Activated naive CD8-positive, alpha-beta T cell treated with anti-CD3 and anti-CD28 coated beads for 36 hours (primary cell): Measurements from ENCODE around the gene NUDT17. TPM values are rescaled to one million over a fixed set of nuclear protein-coding genes. Genes with fewer than 3 reads are reported as not detected.

ENCODE experiments used
- DNase-seq: peaks from one replicate; pipeline ENCODE4 v3.0.0; 2021
- H3K27ac Mint-ChIP-seq: one replicate; pipeline ENCODE4 v1.8.0; 2022; ENCODE audit warnings: mild to moderate bottlenecking, moderate library complexity, mixed read lengths
- H3K27me3 Mint-ChIP-seq: one replicate; pipeline ENCODE4 v1.8.0; 2022; ENCODE audit warnings: mild to moderate bottlenecking, mixed read lengths
- H3K36me3 Mint-ChIP-seq: one replicate; pipeline ENCODE4 v1.8.0; 2021; ENCODE audit warnings: mild to moderate bottlenecking, mixed read lengths
- H3K4me1 Mint-ChIP-seq: one replicate; pipeline ENCODE4 v1.8.0; 2021; ENCODE audit warnings: mixed read lengths
- H3K4me3 Mint-ChIP-seq: one replicate; pipeline ENCODE4 v1.8.0; 2022; ENCODE audit warnings: mild to moderate bottlenecking, moderate library complexity, mixed read lengths
- H3K9me3 Mint-ChIP-seq: one replicate; pipeline ENCODE4 v1.8.0; 2022; ENCODE audit warnings: mixed read lengths
- total RNA-seq, 2 experiments: library from RNA; stranded (reverse); gene quantifications; one replicate each; pipeline ENCODE4 v1.2.3, GENCODE V29; 2021

Gene NUDT17
- total RNA-seq, 2 experiments from 2014 or later, result 3.6 to 3.8 TPM

- Mint-ChIP-seq H3K4me1 (peaks cover 4% of the 10 kb centered on the region), H3K27ac (no peak overlapping the region), H3K4me3 (no peak overlapping the region), H3K9me3 (no peaks in the 10 kb centered on the region), H3K27me3 (peaks cover 3% of the 10 kb centered on the region), H3K36me3 (no peaks in the 10 kb centered on the region)
- DNase-seq, result no peak
Measured at GRCh38 chr1:145863282-145864018, 18.0 kb downstream of the NUDT17 start.

- H3K27ac Mint-ChIP-seq, result no peak overlapping the region
- H3K4me1 Mint-ChIP-seq, result peaks cover 10% of the 10 kb centered on the region
- H3K9me3 Mint-ChIP-seq, result no peaks in the 10 kb centered on the region
- no peak overlapping the region for H3K4me3 Mint-ChIP-seq
- DNase-seq, result no peak
- H3K36me3 Mint-ChIP-seq, result no peaks in the 10 kb centered on the region
- peaks cover 3% of the 10 kb centered on the region for H3K27me3 Mint-ChIP-seq
Measured at GRCh38 chr1:145868232-145868631, 22.8 kb downstream of the NUDT17 start.

DNA sequence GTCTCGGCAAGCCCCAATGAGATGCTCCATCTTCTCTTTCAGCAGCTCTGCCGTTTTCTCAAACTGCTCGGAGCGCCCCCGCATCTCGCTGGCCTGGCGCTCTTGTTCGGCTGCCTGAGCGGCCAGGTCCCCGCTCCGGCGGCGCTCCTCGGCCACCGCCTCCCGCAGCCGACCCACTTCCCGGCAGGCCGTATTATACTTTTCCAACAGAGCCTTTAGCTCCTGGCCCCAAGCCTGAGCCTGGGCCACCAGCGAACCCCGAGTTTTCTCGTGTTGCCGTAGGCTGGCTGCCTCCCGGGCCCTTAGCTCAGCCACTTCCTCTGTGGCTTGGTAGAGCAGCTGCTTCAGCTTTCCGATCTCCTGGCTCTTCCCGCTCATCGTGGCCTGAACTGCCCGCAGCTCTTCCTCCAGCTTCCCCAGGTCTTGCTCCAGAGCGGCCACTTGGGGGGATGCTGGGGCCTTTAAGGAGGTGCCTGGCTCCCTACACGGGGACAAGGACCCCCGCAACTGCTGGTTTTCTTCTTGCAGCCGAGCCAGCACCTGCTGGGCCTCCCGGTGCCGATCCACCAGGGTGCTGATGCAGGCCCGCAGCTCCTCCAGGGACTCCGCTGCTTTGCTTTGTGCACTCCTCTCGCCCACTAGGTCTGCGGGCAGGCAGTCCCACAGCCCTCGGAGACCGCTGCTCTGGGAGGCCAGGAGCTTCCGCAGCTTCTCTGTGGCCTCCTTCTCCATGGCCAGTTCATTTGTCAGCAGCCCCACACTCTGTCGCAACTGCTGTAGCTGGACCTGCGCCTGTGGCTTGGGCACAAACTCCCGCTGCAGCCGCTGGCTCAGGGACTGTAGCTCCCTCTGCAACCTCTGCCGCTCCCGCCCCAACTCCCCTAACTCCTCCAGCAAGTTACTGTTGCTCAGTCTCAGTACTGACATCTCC is 26.8 kb downstream of the NUDT17 start:
- Mint-ChIP-seq H3K4me1 (peaks cover 10% of the 10 kb centered on the region), H3K9me3 (no peaks in the 10 kb centered on the region), H3K27ac (peak overlapping the region; percentile 39)

GRCh38 chr1:145874646-145875045 is 29.2 kb downstream of the NUDT17 start:
- Mint-ChIP-seq H3K4me3 (no peak overlapping the region), H3K27me3 (peaks cover 3% of the 10 kb centered on the region), H3K4me1 (peaks cover 10% of the 10 kb centered on the region), H3K36me3 (no peaks in the 10 kb centered on the region), H3K9me3 (no peaks in the 10 kb centered on the region), H3K27ac (no peak overlapping the region)
- DNase-seq, result no peak

More for the DNA sequence above, 26.8 kb downstream of the NUDT17 start:
- peak; percentile 43 for DNase-seq
- Mint-ChIP-seq H3K36me3 (no peaks in the 10 kb centered on the region), H3K4me3 (peak overlapping the region; percentile 75), H3K27me3 (peaks cover 3% of the 10 kb centered on the region)

DNA sequence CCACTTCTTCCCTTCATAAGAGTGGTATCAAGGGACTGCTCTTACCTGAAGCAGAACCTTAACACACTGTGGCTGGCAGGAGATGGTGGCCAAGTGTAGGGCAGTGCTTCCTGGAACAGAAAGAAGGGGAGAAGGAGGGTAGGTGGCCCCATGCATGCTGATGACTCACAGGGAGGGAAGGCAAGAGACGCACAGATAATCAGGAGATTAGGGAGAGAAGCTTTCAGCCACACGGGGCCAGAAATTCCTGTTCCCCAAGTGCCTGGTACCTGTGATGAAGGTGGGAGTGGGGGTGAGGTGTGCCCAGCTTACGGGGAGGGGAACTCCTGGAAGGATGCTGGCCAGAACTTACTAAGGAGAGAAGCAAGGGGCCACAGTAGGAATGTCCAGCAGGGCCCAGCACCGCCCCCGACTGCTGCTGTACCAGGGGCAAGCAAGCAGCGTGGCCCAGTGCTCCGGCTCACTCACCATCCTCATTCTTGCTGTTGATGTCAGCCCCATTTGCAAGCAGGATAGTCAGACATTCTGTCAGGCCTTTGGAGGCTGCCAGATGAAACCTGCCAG is 32.6 kb downstream of the NUDT17 start:
- Mint-ChIP-seq H3K27me3 (peaks cover 7% of the 10 kb centered on the region), H3K36me3 (no peaks in the 10 kb centered on the region), H3K4me3 (no peak overlapping the region), H3K27ac (no peak overlapping the region), H3K9me3 (no peaks in the 10 kb centered on the region), H3K4me1 (peaks cover 2% of the 10 kb centered on the region)
- no peak for DNase-seq

DNA sequence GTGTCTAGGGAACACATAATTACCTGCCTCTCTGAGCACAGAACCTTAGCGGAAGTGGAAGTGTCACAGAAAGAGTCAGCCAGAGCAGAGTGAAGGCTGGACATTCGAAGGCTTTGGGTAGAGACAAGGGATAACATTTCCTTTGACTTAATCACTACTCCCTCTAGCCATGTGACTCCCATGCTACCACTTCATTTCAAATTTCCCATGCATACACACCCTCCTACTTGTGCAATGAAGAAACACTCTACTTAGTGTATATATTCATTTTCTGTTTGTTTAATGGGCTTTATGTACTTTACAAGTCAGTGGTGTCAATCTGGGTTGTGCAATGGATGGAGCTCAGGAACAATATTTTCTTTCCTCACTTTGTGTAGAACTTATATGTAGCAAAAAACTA is 33.3 kb downstream of the NUDT17 start:
- Mint-ChIP-seq H3K9me3 (no peaks in the 10 kb centered on the region), H3K4me3 (no peak overlapping the region), H3K4me1 (peaks cover 2% of the 10 kb centered on the region), H3K27ac (no peak overlapping the region), H3K27me3 (peaks cover 12% of the 10 kb centered on the region), H3K36me3 (no peaks in the 10 kb centered on the region)
- no peak for DNase-seq

DNA sequence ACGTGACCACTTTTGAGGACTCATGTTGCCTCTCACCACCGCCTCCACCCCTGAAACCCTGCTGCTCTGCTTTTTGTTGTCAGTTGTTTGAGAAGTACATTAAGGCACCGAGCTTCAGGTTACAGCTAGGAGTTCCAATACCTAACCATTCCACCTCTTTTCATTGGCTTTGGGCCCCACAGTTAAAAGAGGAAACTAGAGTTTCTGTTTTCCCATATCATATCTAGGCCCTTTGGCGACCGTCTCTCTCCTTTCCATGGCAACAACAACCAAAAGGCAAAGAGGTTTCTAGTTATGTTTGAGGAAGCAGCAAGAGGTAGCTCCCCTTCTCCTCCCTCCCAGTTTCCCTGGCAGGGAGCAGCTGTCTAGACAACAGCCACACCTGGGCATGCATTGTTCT is 34.3 kb downstream of the NUDT17 start:
- peaks cover 2% of the 10 kb centered on the region for H3K4me1 Mint-ChIP-seq
- H3K27me3 Mint-ChIP-seq, result peaks cover 23% of the 10 kb centered on the region
- H3K9me3 Mint-ChIP-seq, result no peaks in the 10 kb centered on the region
- no peak overlapping the region for H3K27ac Mint-ChIP-seq
- DNase-seq, result no peak
- no peaks in the 10 kb centered on the region for H3K36me3 Mint-ChIP-seq
- no peak overlapping the region for H3K4me3 Mint-ChIP-seq

- Mint-ChIP-seq H3K4me1 (peaks cover 16% of the 10 kb centered on the region), H3K36me3 (no peaks in the 10 kb centered on the region), H3K27ac (no peak overlapping the region), H3K27me3 (peaks cover 26% of the 10 kb centered on the region), H3K4me3 (peak overlapping the region; percentile 80), H3K9me3 (no peaks in the 10 kb centered on the region)
- DNase-seq, result no peak
Measured at GRCh38 chr1:145884675-145885074, 39.2 kb downstream of the NUDT17 start.

- Mint-ChIP-seq H3K27ac (no peak within 1 kb of the TSS), H3K27me3 (peaks cover 26% of the 10 kb centered on the region), H3K36me3 (no peaks in the 10 kb centered on the region), H3K9me3 (no peaks in the 10 kb centered on the region), H3K4me3 (peak within 1 kb of the TSS; percentile 80), H3K4me1 (peaks cover 14% of the 10 kb centered on the region)
- peak; percentile 88 for DNase-seq
Measured at GRCh38 chr1:145885738-145886287, 40.4 kb downstream of the NUDT17 start, which contains the start of gene ANKRD35. TSS of gene ANKRD35 (minus strand) at chr1:145885866. CDS start at chr1:145885758, 108 bp downstream.

DNA sequence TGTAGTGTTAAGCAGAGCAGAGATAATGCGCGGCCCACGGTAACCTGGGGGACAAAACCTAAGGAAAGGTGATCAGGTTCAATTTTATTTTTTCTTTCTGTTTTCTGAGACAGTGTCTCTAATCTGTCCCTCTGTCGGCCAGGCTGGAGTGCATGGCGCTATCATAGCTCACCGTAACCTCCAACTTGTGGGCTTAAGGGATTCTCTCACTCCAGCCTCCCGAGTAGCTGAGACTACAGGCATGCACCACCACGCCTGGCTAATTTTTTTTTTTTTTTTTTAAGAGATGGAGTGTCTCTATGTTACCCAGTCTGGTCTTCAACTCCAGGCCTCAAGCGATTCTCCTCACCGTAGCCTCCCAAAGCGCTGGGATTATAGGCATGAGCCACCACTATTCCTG is 41.0 kb downstream of the NUDT17 start:
- no peak for DNase-seq
- Mint-ChIP-seq H3K4me1 (peaks cover 14% of the 10 kb centered on the region), H3K9me3 (no peaks in the 10 kb centered on the region), H3K27ac (no peak overlapping the region), H3K36me3 (no peaks in the 10 kb centered on the region), H3K4me3 (peak overlapping the region; percentile 80), H3K27me3 (peaks cover 26% of the 10 kb centered on the region)

- Mint-ChIP-seq H3K4me3 (peak overlapping the region; percentile 34), H3K9me3 (no peaks in the 10 kb centered on the region), H3K4me1 (peaks cover 14% of the 10 kb centered on the region), H3K27ac (no peak overlapping the region), H3K36me3 (no peaks in the 10 kb centered on the region), H3K27me3 (peaks cover 26% of the 10 kb centered on the region)
- no peak for DNase-seq
Measured at GRCh38 chr1:145886816-145887215, 41.4 kb downstream of the NUDT17 start.

- Mint-ChIP-seq H3K9me3 (no peaks in the 10 kb centered on the region), H3K4me1 (peaks cover 14% of the 10 kb centered on the region), H3K27me3 (peaks cover 25% of the 10 kb centered on the region), H3K27ac (no peak overlapping the region), H3K36me3 (no peaks in the 10 kb centered on the region), H3K4me3 (no peak overlapping the region)
- no peak for DNase-seq
Measured at GRCh38 chr1:145887631-145888030, 42.2 kb downstream of the NUDT17 start.

DNA sequence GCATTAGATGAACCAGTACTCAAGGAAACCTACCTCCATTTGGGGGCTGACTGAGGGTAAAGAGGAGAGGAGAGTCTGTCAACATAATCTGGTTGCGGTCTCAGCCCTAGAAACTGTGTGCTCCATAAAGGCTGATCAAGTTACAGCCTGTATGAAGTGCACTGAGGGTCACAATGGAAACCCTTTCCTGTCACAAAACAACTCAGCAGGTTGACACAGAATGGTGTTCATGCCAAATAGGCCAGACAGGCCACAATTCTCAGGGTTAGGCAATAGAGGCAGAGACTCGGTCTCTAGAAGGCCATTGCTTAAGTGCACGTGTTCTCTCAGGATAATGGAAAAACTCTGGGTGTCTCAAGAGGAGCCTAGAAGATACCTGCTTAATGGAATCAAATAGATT is 44.3 kb downstream of the NUDT17 start:
- Mint-ChIP-seq H3K9me3 (no peaks in the 10 kb centered on the region), H3K36me3 (no peaks in the 10 kb centered on the region), H3K27me3 (peaks cover 7% of the 10 kb centered on the region), H3K27ac (no peak overlapping the region), H3K4me1 (peaks cover 14% of the 10 kb centered on the region), H3K4me3 (no peak overlapping the region)
- no peak for DNase-seq

DNA sequence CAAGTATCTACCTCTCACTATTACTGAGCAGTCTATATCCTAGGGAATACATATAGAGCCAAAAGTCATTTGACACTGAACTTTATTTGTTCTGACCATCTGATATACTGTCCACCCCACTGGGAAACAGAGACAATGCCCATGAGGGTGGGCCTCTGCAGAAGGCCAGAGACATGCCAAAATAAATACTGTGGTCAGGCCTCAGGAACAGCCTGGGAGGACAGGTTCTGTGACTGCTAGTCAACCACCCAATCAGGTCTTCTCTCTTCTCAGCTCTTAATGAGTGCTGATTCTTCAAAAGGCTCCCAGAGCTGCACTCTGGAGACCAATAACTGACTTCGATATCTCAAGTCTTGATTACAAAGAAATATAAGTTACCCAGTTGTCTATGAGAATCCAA is 45.7 kb downstream of the NUDT17 start:
- Mint-ChIP-seq H3K9me3 (no peaks in the 10 kb centered on the region), H3K4me1 (peaks cover 8% of the 10 kb centered on the region), H3K4me3 (no peak overlapping the region), H3K36me3 (no peaks in the 10 kb centered on the region), H3K27ac (no peak overlapping the region), H3K27me3 (no peaks in the 10 kb centered on the region)
- no peak for DNase-seq
